NT2/D1 (cell line): ENCODE measurements around the gene SERPINA7.
"Not testable (repeated sequence)": the region's sequence is repeated elsewhere in the genome, so short reads cannot be mapped to it uniquely, and the experiment has no call there.

Experiments used
- DNase-seq: peaks from one replicate; pipeline ENCODE4 v3.0.0-alpha.2; 2011; ENCODE audit warnings: low read depth, low spot score
- H3K27me3 ChIP-seq: 2 replicates; pipeline ENCODE4 v1.6.0; 2011; ENCODE audit warnings: mild to moderate bottlenecking; ENCODE audit not compliant: insufficient read length, insufficient read depth
- H3K36me3 ChIP-seq: 2 replicates; pipeline ENCODE4 v1.6.1; 2011; ENCODE audit warnings: mild to moderate bottlenecking, low read length, mixed read lengths; ENCODE audit not compliant: insufficient read depth, insufficient read length
- H3K4me1 ChIP-seq: 2 replicates; pipeline ENCODE4 v1.5.1; 2011; ENCODE audit not compliant: insufficient read depth, insufficient read length
- H3K4me3 ChIP-seq: 2 replicates; pipeline ENCODE4 v1.5.1; 2011; ENCODE audit warnings: low read depth; ENCODE audit not compliant: insufficient read length
- H3K9ac ChIP-seq: 2 replicates; pipeline ENCODE4 v1.6.0; 2011; ENCODE audit warnings: low read depth; ENCODE audit not compliant: insufficient read length
- H3K9me3 ChIP-seq: 2 replicates; pipeline ENCODE4 v1.5.1; 2011; ENCODE audit warnings: mild to moderate bottlenecking, low read length; ENCODE audit not compliant: insufficient read depth
- SUZ12 ChIP-seq: IDR thresholded peaks from 2 replicates; pipeline ENCODE4 v1.6.1; 2011; ENCODE audit not compliant: insufficient read length, insufficient read depth; ENCODE audit errors: extremely low read depth
- YY1 ChIP-seq: IDR thresholded peaks from 2 replicates; pipeline ENCODE4 v1.6.1; 2011; ENCODE audit not compliant: insufficient read length, insufficient read depth
- ZNF274 ChIP-seq: IDR thresholded peaks from 2 replicates; pipeline ENCODE4 v1.6.1; 2011; ENCODE audit warnings: mild to moderate bottlenecking, low read depth, low read length

Gene SERPINA7

GRCh38 chrX:106005684-106006083 lies 32.8 kb downstream of the SERPINA7 start:
- no peak for DNase-seq
- Histone ChIP-seq H3K4me1 (no peaks in the 10 kb centered on the region), H3K9me3 (no peaks in the 10 kb centered on the region), H3K9ac (no peak overlapping the region), H3K27me3 (no peaks in the 10 kb centered on the region), H3K36me3 (no peaks in the 10 kb centered on the region), H3K4me3 (no peak overlapping the region)
- TF ChIP-seq SUZ12 = no peak
- no peak for TF ChIP-seq YY1
- no peak for TF ChIP-seq ZNF274

GRCh38 chrX:106000609-106001008 lies 37.9 kb downstream of the SERPINA7 start:
- not testable (repeated sequence) for H3K9me3 ChIP-seq, H3K27me3 ChIP-seq, H3K4me3 ChIP-seq, H3K36me3 ChIP-seq, DNase-seq, H3K4me1 ChIP-seq, H3K9ac ChIP-seq

- Histone ChIP-seq H3K9ac (no peak overlapping the region), H3K4me1 (no peaks in the 10 kb centered on the region), H3K27me3 (no peaks in the 10 kb centered on the region), H3K9me3 (no peaks in the 10 kb centered on the region), H3K36me3 (no peaks in the 10 kb centered on the region), H3K4me3 (no peak overlapping the region)
- TF ChIP-seq YY1 = no peak
- no peak for TF ChIP-seq SUZ12
- no peak for TF ChIP-seq ZNF274
- DNase-seq = no peak
Observed at GRCh38 chrX:106000203-106000602, 38.3 kb downstream of the SERPINA7 start.

- no peak overlapping the region for H3K4me3 ChIP-seq
- H3K4me1 ChIP-seq = no peaks in the 10 kb centered on the region
- H3K27me3 ChIP-seq = no peaks in the 10 kb centered on the region
- no peaks in the 10 kb centered on the region for H3K36me3 ChIP-seq
- no peak for DNase-seq
- no peak overlapping the region for H3K9ac ChIP-seq
- H3K9me3 ChIP-seq = no peaks in the 10 kb centered on the region
- TF ChIP-seq YY1 (no peak), ZNF274 (no peak), SUZ12 (no peak)
Observed at GRCh38 chrX:105999294-105999693, 39.2 kb downstream of the SERPINA7 start.

- H3K9ac ChIP-seq, DNase-seq, H3K4me1 ChIP-seq, H3K9me3 ChIP-seq, H3K36me3 ChIP-seq, H3K4me3 ChIP-seq, H3K27me3 ChIP-seq: not testable (repeated sequence)
Observed at GRCh38 chrX:105988487-105988886, 50.0 kb downstream of the SERPINA7 start.
